ENCODE data around the gene TSPAN4. TPM values are rescaled to one million over a fixed set of nuclear protein-coding genes. Genes with fewer than 3 reads are reported as not detected.

The TSPAN4 gene
- total and polyA plus RNA-seq, 2 donors (not counting 1 experiment from before 2014, with no cell fraction given): 102 to 191 TPM

DNA sequence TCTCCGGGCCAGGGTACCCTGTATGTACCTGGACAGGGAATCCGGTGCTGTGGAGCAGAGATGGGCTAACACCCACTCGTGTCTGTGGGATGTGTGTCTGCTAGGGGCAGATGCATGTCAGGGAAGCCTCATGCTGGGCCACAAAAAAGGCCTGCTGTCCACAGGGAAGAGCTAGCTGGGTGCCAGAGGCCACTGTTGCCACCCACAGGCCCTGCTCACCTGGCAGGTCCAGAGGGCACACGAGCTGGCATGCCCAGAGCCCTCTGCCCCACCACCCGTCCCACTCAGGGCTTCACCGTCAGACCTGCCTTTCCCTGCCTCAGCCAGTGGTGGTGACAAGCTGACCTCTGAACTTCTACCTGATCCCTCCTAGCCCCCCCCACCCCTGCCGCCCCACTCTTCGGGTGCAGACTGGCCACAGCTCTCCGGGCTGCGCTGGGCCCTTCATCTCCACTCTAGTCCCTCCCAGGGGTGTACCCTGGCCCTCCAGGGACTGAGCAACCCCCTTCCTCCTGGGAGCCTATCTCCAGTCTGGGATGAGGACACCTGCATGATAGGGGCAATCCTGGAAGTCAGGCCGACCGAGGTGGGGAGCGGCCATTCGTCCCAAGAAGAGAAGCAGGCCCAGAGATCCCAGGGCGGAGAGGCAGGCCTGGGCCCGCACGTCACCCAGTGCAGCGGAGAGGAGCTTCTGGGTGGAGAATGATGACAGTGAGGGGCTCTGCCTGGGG, 45.9 kb upstream of the TSPAN4 start:
- DNase-seq (ENCODE audit: low read depth in 2 of 2): no peak
- H3K27me3 ChIP-seq (ENCODE audit: control insufficient read depth, insufficient read depth, low read length): no peaks in the 10 kb centered on the region
- no peaks in the 10 kb centered on the region for H4K20me1 ChIP-seq (ENCODE audit: control insufficient read depth, extremely low read depth, insufficient read depth, low read length)
- peaks cover 7% of the 10 kb centered on the region for H3K4me1 ChIP-seq (ENCODE audit: control insufficient read depth, extremely low read depth, insufficient read depth, low read length)
- no peaks in the 10 kb centered on the region for H3K9me3 ChIP-seq (ENCODE audit: control insufficient read depth, insufficient read depth, low read depth, low read length)
- peaks cover 17% of the 10 kb centered on the region for H3K79me2 ChIP-seq (ENCODE audit: control insufficient read depth, insufficient read depth, low read length)
- peaks cover 24% of the 10 kb centered on the region for H3K36me3 ChIP-seq (ENCODE audit: control insufficient read depth, insufficient read depth, low read length)
- H3K9ac ChIP-seq (ENCODE audit: insufficient read depth, low read length): peak overlapping the region; percentile 78
- no peak for TF ChIP-seq EZH2 (IDR thresholded peaks at IDR 0.05; ENCODE audit: low read length, missing control alignments)
- TF ChIP-seq, protein P1, sequence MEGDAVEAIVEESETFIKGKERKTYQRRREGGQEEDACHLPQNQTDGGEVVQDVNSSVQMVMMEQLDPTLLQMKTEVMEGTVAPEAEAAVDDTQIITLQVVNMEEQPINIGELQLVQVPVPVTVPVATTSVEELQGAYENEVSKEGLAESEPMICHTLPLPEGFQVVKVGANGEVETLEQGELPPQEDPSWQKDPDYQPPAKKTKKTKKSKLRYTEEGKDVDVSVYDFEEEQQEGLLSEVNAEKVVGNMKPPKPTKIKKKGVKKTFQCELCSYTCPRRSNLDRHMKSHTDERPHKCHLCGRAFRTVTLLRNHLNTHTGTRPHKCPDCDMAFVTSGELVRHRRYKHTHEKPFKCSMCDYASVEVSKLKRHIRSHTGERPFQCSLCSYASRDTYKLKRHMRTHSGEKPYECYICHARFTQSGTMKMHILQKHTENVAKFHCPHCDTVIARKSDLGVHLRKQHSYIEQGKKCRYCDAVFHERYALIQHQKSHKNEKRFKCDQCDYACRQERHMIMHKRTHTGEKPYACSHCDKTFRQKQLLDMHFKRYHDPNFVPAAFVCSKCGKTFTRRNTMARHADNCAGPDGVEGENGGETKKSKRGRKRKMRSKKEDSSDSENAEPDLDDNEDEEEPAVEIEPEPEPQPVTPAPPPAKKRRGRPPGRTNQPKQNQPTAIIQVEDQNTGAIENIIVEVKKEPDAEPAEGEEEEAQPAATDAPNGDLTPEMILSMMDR (conservative IDR thresholded peaks at IDR 0.05 in 1 of 2, IDR thresholded peaks at IDR 0.05 in 1 of 2; ENCODE audit: low read depth in 1 of 2, low read length in 2 of 2): no peak
- peak overlapping the region; percentile 88 for H3K27ac ChIP-seq (ENCODE audit: insufficient read depth, low read length)
- H2AFZ ChIP-seq (ENCODE audit: low read length): peak overlapping the region; percentile 17
- H3K4me3 ChIP-seq (replicated peaks in 1 of 4; ENCODE audit: control extremely low read depth in 1 of 4, insufficient read depth in 1 of 4, low read depth in 3 of 4, low read length in 4 of 4): peak overlapping the region; percentile 62 to 87 (median 74)
- H3K4me2 ChIP-seq (ENCODE audit: extremely low read depth, insufficient read depth, low read length): peak overlapping the region; percentile 100

DNA sequence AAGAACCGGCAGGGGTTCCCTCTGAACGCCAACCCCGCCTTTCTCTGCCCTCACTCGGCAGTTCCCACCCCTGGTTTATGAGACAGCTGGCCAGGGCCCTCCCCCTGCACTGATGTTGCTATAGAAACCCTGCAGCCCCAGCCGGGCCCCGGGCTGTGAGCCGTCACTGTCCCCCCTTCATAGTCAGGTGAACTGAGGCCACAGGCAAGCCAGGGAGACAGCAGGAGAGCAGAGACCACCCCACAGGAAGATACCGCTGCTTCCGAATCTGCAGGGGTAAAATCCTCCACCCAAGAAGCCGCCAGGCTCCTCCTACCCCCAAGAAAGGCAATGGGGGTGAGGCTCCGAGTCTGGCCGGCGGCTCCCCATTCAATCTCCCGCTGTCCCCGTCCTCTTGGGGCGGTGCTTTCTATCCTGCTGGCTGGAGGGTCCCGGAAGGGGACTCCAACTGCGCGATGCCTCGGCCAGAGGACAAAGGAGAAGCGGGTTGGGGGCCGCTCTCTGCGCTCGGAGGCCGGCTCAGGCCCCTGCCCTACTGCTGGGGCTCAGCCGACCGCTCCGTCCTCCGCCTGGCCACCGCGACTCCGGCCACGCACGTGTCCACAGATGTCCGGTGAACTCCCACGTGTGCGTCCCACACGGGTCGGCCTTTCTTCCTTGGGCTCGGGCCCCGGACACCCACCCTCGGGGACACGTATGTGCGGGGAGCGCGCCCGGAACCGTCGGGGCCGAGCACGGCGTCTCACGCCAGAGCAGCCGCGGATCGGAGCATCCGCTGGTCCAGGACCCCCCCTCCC, 45.2 kb upstream of the TSPAN4 start:
- Histone ChIP-seq H3K9ac (ENCODE audit: insufficient read depth, low read length) (peak overlapping the region; percentile 78), H3K36me3 (ENCODE audit: control insufficient read depth, insufficient read depth, low read length) (peaks cover 27% of the 10 kb centered on the region), H3K9me3 (ENCODE audit: control insufficient read depth, insufficient read depth, low read depth, low read length) (no peaks in the 10 kb centered on the region), H3K4me1 (ENCODE audit: control insufficient read depth, extremely low read depth, insufficient read depth, low read length) (peaks cover 7% of the 10 kb centered on the region), H3K79me2 (ENCODE audit: control insufficient read depth, insufficient read depth, low read length) (peaks cover 17% of the 10 kb centered on the region), H2AFZ (ENCODE audit: low read length) (peak overlapping the region; percentile 3), H4K20me1 (ENCODE audit: control insufficient read depth, extremely low read depth, insufficient read depth, low read length) (no peaks in the 10 kb centered on the region), H3K27ac (ENCODE audit: insufficient read depth, low read length) (peak overlapping the region; percentile 88), H3K27me3 (ENCODE audit: control insufficient read depth, insufficient read depth, low read length) (no peaks in the 10 kb centered on the region), H3K4me2 (ENCODE audit: extremely low read depth, insufficient read depth, low read length) (peak overlapping the region; percentile 100), H3K4me3 (replicated peaks in 1 of 4; ENCODE audit: control extremely low read depth in 1 of 4, insufficient read depth in 1 of 4, low read depth in 3 of 4, low read length in 4 of 4) (peak overlapping the region; percentile 62 to 87 (median 74))
- TF ChIP-seq EZH2 (IDR thresholded peaks at IDR 0.05; ENCODE audit: low read length, missing control alignments): no peak
- TF ChIP-seq, protein P1 (conservative IDR thresholded peaks at IDR 0.05 in 1 of 2, IDR thresholded peaks at IDR 0.05 in 1 of 2; ENCODE audit: low read depth in 1 of 2, low read length in 2 of 2): no peak
- DNase-seq (ENCODE audit: low read depth in 2 of 2): peak; percentile 78 to 85

GRCh38 chr11:798093-798713, 44.4 kb upstream of the TSPAN4 start, which contains the start of gene SLC25A22:
Gene SLC25A22, minus strand, starts transcription at chr11:798281. Its CDS starts 3,275 bp downstream, at chr11:795006.
- peak; percentile 63 to 68 for DNase-seq (ENCODE audit: low read depth in 2 of 2)
- Histone ChIP-seq H4K20me1 (ENCODE audit: control insufficient read depth, extremely low read depth, insufficient read depth, low read length) (no peaks in the 10 kb centered on the region), H3K27me3 (ENCODE audit: control insufficient read depth, insufficient read depth, low read length) (no peaks in the 10 kb centered on the region), H3K27ac (ENCODE audit: insufficient read depth, low read length) (peak within 1 kb of the TSS; percentile 88), H3K36me3 (ENCODE audit: control insufficient read depth, insufficient read depth, low read length) (peaks cover 27% of the 10 kb centered on the region), H3K4me3 (replicated peaks in 1 of 4; ENCODE audit: control extremely low read depth in 1 of 4, insufficient read depth in 1 of 4, low read depth in 3 of 4, low read length in 4 of 4) (peak within 1 kb of the TSS; percentile 62 to 87 (median 74)), H3K4me2 (ENCODE audit: extremely low read depth, insufficient read depth, low read length) (peak within 1 kb of the TSS; percentile 100), H3K9ac (ENCODE audit: insufficient read depth, low read length) (peak within 1 kb of the TSS; percentile 78), H3K4me1 (ENCODE audit: control insufficient read depth, extremely low read depth, insufficient read depth, low read length) (peaks cover 7% of the 10 kb centered on the region), H2AFZ (ENCODE audit: low read length) (peak within 1 kb of the TSS; percentile 17), H3K9me3 (ENCODE audit: control insufficient read depth, insufficient read depth, low read depth, low read length) (no peaks in the 10 kb centered on the region), H3K79me2 (ENCODE audit: control insufficient read depth, insufficient read depth, low read length) (peaks cover 17% of the 10 kb centered on the region)
- TF ChIP-seq, protein P1 (conservative IDR thresholded peaks at IDR 0.05 in 1 of 2, IDR thresholded peaks at IDR 0.05 in 1 of 2; ENCODE audit: low read depth in 1 of 2, low read length in 2 of 2): peak; percentile 38 to 56
- TF ChIP-seq EZH2 (IDR thresholded peaks at IDR 0.05; ENCODE audit: low read length, missing control alignments): no peak

Measured in fibroblast of lung (primary cell).